ENCODE results near the gene CRTC1. TPM values are rescaled to one million over a fixed set of nuclear protein-coding genes. Genes with fewer than 3 reads are reported as not detected.

Gene CRTC1
- polyA plus RNA-seq, 2 of the 4 experiments (the other 2 are of a cell fraction), result 0.87 to 4.0 TPM

DNA sequence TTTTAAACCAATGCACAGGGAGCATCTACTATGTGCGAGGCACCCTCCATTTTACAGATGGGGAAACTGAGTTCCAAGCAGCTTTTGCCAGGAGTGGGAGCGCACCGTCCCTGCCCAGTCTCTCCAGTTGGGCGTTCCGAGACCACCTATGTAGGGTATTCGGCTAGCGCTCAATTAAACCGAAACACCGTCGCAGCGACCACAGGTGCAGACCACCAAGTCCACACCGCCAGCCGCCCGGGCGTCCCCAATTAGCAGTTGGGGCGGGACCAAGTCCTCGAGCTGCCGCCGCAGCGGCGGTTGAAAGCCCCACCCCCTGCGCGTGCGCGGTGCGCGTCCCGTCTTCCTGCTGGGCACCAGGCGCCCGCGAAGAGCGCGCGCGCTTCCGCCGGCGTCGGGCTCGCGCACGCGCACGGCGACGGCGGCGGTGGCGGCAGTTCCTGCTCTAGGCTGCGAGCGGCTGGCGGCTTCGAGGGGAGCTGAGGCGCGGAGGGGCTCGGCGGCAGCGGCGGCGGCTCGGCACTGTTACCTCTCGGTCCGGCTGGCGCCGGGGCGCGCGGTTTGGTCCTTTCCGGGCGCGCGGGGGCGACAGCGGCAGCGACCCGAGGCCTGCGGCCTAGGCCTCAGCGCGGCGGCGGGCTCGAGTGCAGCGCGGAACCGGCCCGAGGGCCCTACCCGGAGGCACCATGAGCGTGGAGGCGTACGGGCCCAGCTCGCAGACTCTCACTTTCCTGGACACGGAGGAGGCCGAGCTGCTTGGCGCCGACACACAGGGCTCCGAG, 148.2 kb downstream of the CRTC1 start, which contains the start of gene UPF1:
Gene UPF1, plus strand, starts transcription at position 436 of the 782 bp plus-strand sequence. Its CDS starts 251 bp downstream, at position 687.
- ChIA-PET POLR2A (interaction anchor here (0.6 to 1.6 kb wide), 4 partner anchors 9 to 897 kb away, joined by 3 to 5 read pairs (median 4); partner anchors contain the start of genes COPE and DDX49), CTCF (interaction anchor here (0.6 to 6.9 kb wide), 8 partner anchors 9 to 242 kb away, joined by 3 to 28 read pairs (median 4); partner anchors contain the start of gene REX1BD)
- H3K27ac ChIP-seq, result peak within 1 kb of the TSS; percentile 94 to 100
- peak within 1 kb of the TSS; percentile 98 for H3K4me2 ChIP-seq
- DNase-seq (ENCODE audit: low read depth in 1 of 2, low spot score in 1 of 2), result peak; percentile 72 to 88
- no peak for FAIRE-seq
- 3% methylated on average over 23 of the region's 96 CpGs for WGBS (ENCODE audit: missing lambda C conversion rate)
- H3K4me3 ChIP-seq, result peak within 1 kb of the TSS; percentile 89
- peaks cover 9% of the 10 kb centered on the region for H3K4me1 ChIP-seq
- peaks cover 7% of the 10 kb centered on the region; the same call in 1 of the 3 replicates for H3K9me3 ChIP-seq
- peak; percentile 78 to 89 for ATAC-seq
- TF ChIP-seq HDAC2 (IDR thresholded peaks at IDR 0.05) (peak; percentile 39; the same call in 1 of the 2 replicates), RFX5 (IDR thresholded peaks at IDR 0.05) (no peak), RARB (CRISPR knock-in tag; IDR thresholded peaks at IDR 0.05) (no peak), ZSCAN20 (CRISPR knock-in tag; IDR thresholded peaks at IDR 0.05) (no peak), GATA3 (IDR thresholded peaks at IDR 0.05; ENCODE audit: borderline replicate concordance) (no peak), CEBPB (IDR thresholded peaks at IDR 0.05) (no peak), HEYL (CRISPR knock-in tag; IDR thresholded peaks at IDR 0.05) (no peak), FOSB (CRISPR knock-in tag; IDR thresholded peaks at IDR 0.05) (no peak), SMC3 (IDR thresholded peaks at IDR 0.05) (no peak), PHF8 (IDR thresholded peaks at IDR 0.05; ENCODE audit: borderline replicate concordance, low read depth) (peak; percentile 96), HOXB5 (CRISPR knock-in tag; IDR thresholded peaks at IDR 0.05) (no peak), CBX8 (IDR thresholded peaks at IDR 0.05) (no peak), POLR2A (IDR thresholded peaks at IDR 0.05; ENCODE audit: low read length) (peak; percentile 73), HOXB13 (CRISPR knock-in tag; IDR thresholded peaks at IDR 0.05; ENCODE audit: low read depth) (no peak), NPAS2 (CRISPR knock-in tag; IDR thresholded peaks at IDR 0.05; ENCODE audit: borderline replicate concordance) (no peak), ZNF302 (CRISPR knock-in tag; IDR thresholded peaks at IDR 0.05) (no peak), MAFK (IDR thresholded peaks at IDR 0.05; ENCODE audit: partially characterized antibody) (no peak), TFCP2L1 (CRISPR knock-in tag; IDR thresholded peaks at IDR 0.05) (no peak), EP300 (IDR thresholded peaks at IDR 0.05) (no peak), E2F6 (IDR thresholded peaks at IDR 0.05; ENCODE audit: borderline replicate concordance, low read depth) (no peak), RAD21 (conservative IDR thresholded peaks at IDR 0.05 in 1 of 2, IDR thresholded peaks at IDR 0.05 in 1 of 2) (no peak), SREBF2 (IDR thresholded peaks at IDR 0.05) (no peak), TP53 (CRISPR knock-in tag; IDR thresholded peaks at IDR 0.05) (no peak), ZC3H11A (IDR thresholded peaks at IDR 0.05) (no peak), HES2 (IDR thresholded peaks at IDR 0.05) (no peak), MYC (IDR thresholded peaks at IDR 0.05; ENCODE audit: borderline replicate concordance, low read length) (no peak), RCOR1 (IDR thresholded peaks at IDR 0.05; ENCODE audit: low read depth, low read length) (no peak), EHMT2 (IDR thresholded peaks at IDR 0.05; ENCODE audit: low read depth) (no peak), NFE2L2 (conservative IDR thresholded peaks at IDR 0.05; ENCODE audit: low read length) (no peak), BHLHE40 (IDR thresholded peaks at IDR 0.05; ENCODE audit: low read depth, low read length) (no peak), ESRRA (IDR thresholded peaks at IDR 0.05; ENCODE audit: borderline replicate concordance, low read length) (no peak), JUN (IDR thresholded peaks at IDR 0.05) (peak in 1 of 2 experiments; percentile 87; a peak in 3 of 5 replicates)
- TF ChIP-seq, protein P1, sequence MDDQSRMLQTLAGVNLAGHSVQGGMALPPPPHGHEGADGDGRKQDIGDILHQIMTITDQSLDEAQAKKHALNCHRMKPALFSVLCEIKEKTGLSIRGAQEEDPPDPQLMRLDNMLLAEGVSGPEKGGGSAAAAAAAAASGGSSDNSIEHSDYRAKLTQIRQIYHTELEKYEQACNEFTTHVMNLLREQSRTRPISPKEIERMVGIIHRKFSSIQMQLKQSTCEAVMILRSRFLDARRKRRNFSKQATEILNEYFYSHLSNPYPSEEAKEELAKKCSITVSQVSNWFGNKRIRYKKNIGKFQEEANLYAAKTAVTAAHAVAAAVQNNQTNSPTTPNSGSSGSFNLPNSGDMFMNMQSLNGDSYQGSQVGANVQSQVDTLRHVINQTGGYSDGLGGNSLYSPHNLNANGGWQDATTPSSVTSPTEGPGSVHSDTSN (IDR thresholded peaks at IDR 0.05), result no peak
- TF ChIP-seq, protein P2, sequence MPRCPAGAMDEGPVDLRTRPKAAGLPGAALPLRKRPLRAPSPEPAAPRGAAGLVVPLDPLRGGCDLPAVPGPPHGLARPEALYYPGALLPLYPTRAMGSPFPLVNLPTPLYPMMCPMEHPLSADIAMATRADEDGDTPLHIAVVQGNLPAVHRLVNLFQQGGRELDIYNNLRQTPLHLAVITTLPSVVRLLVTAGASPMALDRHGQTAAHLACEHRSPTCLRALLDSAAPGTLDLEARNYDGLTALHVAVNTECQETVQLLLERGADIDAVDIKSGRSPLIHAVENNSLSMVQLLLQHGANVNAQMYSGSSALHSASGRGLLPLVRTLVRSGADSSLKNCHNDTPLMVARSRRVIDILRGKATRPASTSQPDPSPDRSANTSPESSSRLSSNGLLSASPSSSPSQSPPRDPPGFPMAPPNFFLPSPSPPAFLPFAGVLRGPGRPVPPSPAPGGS (IDR thresholded peaks at IDR 0.05), result peak; percentile 46; the same call in 1 of the 3 replicates
- TF ChIP-seq, protein P3, sequence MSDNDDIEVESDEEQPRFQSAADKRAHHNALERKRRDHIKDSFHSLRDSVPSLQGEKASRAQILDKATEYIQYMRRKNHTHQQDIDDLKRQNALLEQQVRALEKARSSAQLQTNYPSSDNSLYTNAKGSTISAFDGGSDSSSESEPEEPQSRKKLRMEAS (IDR thresholded peaks at IDR 0.05), result no peak
- TF ChIP-seq, protein P4, sequence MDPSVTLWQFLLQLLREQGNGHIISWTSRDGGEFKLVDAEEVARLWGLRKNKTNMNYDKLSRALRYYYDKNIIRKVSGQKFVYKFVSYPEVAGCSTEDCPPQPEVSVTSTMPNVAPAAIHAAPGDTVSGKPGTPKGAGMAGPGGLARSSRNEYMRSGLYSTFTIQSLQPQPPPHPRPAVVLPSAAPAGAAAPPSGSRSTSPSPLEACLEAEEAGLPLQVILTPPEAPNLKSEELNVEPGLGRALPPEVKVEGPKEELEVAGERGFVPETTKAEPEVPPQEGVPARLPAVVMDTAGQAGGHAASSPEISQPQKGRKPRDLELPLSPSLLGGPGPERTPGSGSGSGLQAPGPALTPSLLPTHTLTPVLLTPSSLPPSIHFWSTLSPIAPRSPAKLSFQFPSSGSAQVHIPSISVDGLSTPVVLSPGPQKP (IDR thresholded peaks at IDR 0.05; ENCODE audit: low read depth, low read length), result no peak
- TF ChIP-seq, protein P5, sequence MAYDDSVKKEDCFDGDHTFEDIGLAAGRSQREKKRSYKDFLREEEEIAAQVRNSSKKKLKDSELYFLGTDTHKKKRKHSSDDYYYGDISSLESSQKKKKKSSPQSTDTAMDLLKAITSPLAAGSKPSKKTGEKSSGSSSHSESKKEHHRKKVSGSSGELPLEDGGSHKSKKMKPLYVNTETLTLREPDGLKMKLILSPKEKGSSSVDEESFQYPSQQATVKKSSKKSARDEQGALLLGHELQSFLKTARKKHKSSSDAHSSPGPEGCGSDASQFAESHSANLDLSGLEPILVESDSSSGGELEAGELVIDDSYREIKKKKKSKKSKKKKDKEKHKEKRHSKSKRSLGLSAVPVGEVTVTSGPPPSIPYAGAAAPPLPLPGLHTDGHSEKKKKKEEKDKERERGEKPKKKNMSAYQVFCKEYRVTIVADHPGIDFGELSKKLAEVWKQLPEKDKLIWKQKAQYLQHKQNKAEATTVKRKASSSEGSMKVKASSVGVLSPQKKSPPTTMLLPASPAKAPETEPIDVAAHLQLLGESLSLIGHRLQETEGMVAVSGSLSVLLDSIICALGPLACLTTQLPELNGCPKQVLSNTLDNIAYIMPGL (CRISPR knock-in tag; IDR thresholded peaks at IDR 0.05; ENCODE audit: borderline replicate concordance), result peak; percentile 95; the same call in 1 of the 2 replicates

Measured in A549 (cell line).